K562 (cell line): ENCODE data around the gene KBTBD2. TPM values are rescaled to one million over a fixed set of nuclear protein-coding genes. Genes with fewer than 3 reads are reported as not detected.

Source experiments
- DIDO1 ChIP-seq: fragments of 450-650 bp; IDR thresholded peaks from 2 replicates; pipeline ENCODE4 v1.6.1; 2016; ENCODE audit warnings: low read depth, missing biosample characterization, missing genetic modification characterization
- EP400 ChIP-seq: fragments of 450-650 bp; IDR thresholded peaks from 2 replicates; pipeline ENCODE4 v1.6.1; 2017; ENCODE audit warnings: antibody characterized with exemption, mild to moderate bottlenecking, moderate library complexity
- ETV1 ChIP-seq: fragments of 450-650 bp; conservative IDR thresholded peaks from 2 replicates; pipeline ENCODE4 v1.6.1; 2016; ENCODE audit warnings: missing genetic modification characterization, control low read depth, low read depth, missing compliant biosample characterization
- FOXJ3 ChIP-seq: sonication (generic); formaldehyde crosslinking; IDR thresholded peaks from 2 replicates; pipeline ENCODE4 v1.4.0; 2020; ENCODE audit warnings: mild to moderate bottlenecking, missing genetic modification reagents
- HMG20B ChIP-seq: fragments of 250-450 bp; sonication (Bioruptor Pico); IDR thresholded peaks from 2 replicates; pipeline ENCODE4 v1.5.0; 2021; ENCODE audit warnings: mild to moderate bottlenecking
- HSF4 ChIP-seq: fragments of 250-450 bp; sonication (Bioruptor Pico); IDR thresholded peaks from 2 replicates; pipeline ENCODE4 v2.1.2; 2022; ENCODE audit warnings: mild to moderate bottlenecking, moderate library complexity, borderline replicate concordance
- MECOM ChIP-seq: fragments of 250-450 bp; sonication (Bioruptor Pico); IDR thresholded peaks from 2 replicates; pipeline ENCODE4 v1.8.0; 2022; ENCODE audit warnings: inconsistent platforms
- RAD51 ChIP-seq: fragments of 450-650 bp; IDR thresholded peaks from 2 replicates; pipeline ENCODE4 v1.7.1; 2016; ENCODE audit warnings: low read depth, mild to moderate bottlenecking, borderline replicate concordance
- SMARCB1 ChIP-seq: IDR thresholded peaks from 2 replicates; pipeline ENCODE4 v1.6.1; 2011; ENCODE audit warnings: improper control_type of control experiment, low read depth; ENCODE audit not compliant: insufficient read length
- ZC3H4 ChIP-seq: sonication (generic); formaldehyde crosslinking; IDR thresholded peaks from 2 replicates; pipeline ENCODE4 v1.9.0; 2021; ENCODE audit warnings: missing genetic modification reagents, borderline replicate concordance
- ZFX ChIP-seq: sonication (generic); formaldehyde crosslinking; IDR thresholded peaks from 2 replicates; pipeline ENCODE4 v1.8.0; 2022; ENCODE audit warnings: mild to moderate bottlenecking, missing genetic modification reagents, moderate library complexity
- polyA plus RNA-seq, 8 experiments: library from polyadenylated mRNA; depleted of rRNA in 4 of 8; stranded (reverse) in 5 of 8; unstranded in 3 of 8; fragments of >200 nt; fragmentation: Nextera tagmentation in 2 of 8; fragmentation: Illumina TruSeq in 1 of 8; extraction: Ambion mirVana in 2 of 8; extraction: Trizol in 1 of 8; gene quantifications; 2 replicates each; pipeline versions ENCODE4 v1.2.1 to v1.2.3, GENCODE V29; 2011 to 2014; ENCODE audit warnings: inconsistent platforms in 1 of 8, missing spikeins in 1 of 8
- total RNA-seq, 7 experiments: library from RNA; depleted of rRNA in 6 of 7; stranded (reverse); fragments of >200 nt in 6 of 7; fragmentation: Illumina TruSeq in 2 of 7; extraction: Trizol in 2 of 7; gene quantifications; 2 replicates each; pipeline versions ENCODE4 v1.2.1 to v1.2.3, GENCODE V29; 2011 to 2021; ENCODE audit warnings: low replicate concordance in 1 of 7
- TF ChIP-seq, protein P1 (sequence below): fragments of 450-650 bp; IDR thresholded peaks from 2 replicates; pipeline ENCODE4 v1.6.1; 2016; ENCODE audit warnings: mild to moderate bottlenecking
- TF ChIP-seq, protein P2 (sequence below): fragments of 450-650 bp; IDR thresholded peaks from 2 replicates; pipeline ENCODE4 v1.6.1; 2016; ENCODE audit warnings: mild to moderate bottlenecking, moderate library complexity
- TF ChIP-seq, protein P3 (sequence below): fragments of 250-450 bp; sonication (Bioruptor Pico); IDR thresholded peaks from 2 replicates; pipeline ENCODE4 v1.8.0; 2022; ENCODE audit warnings: moderate library complexity, mild to moderate bottlenecking, inconsistent platforms

The KBTBD2 gene
- total and polyA plus RNA-seq, 9 of the 15 experiments (the other 6 are each of a cell fraction or from before 2014, with no cell fraction given), result 22.8 to 62.2 (median 30.8) TPM

DNA sequence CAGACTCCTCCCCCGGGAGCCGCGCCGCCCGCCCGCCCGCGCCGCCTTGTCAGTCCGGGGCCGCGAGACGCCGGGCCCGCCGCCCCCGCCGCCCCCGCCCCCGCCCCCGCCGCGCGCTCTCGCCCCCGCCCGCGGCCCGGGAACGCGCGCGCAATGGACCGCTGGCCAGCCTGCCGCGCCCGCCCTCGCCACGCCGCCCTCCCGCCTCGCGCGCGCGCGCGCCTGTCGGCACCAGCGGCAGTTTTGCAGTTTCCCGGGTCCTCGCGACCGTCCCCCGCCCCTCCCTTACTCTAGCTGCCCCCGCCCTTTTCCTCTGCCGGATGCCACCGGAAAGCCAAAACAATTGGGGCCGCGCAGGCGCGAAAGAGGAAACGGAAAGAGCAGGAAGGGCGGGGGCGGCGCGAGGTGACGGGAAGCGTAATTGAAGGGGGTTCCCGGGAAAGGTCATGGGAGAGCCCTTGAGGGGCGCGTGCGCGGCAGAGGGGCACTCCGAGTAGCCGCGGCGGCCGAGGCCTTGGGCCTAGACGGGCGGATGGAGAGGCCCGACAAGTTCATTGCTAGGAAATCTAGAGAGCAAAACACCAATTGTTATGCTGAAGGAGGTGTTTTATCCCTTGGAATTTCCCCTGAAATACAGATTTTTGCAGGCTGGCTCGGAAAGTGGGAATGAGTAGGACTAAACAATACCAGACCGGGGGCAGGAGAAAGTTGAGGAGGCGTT lies 400 bp upstream of the KBTBD2 start (continued):
- TF ChIP-seq, protein P1, sequence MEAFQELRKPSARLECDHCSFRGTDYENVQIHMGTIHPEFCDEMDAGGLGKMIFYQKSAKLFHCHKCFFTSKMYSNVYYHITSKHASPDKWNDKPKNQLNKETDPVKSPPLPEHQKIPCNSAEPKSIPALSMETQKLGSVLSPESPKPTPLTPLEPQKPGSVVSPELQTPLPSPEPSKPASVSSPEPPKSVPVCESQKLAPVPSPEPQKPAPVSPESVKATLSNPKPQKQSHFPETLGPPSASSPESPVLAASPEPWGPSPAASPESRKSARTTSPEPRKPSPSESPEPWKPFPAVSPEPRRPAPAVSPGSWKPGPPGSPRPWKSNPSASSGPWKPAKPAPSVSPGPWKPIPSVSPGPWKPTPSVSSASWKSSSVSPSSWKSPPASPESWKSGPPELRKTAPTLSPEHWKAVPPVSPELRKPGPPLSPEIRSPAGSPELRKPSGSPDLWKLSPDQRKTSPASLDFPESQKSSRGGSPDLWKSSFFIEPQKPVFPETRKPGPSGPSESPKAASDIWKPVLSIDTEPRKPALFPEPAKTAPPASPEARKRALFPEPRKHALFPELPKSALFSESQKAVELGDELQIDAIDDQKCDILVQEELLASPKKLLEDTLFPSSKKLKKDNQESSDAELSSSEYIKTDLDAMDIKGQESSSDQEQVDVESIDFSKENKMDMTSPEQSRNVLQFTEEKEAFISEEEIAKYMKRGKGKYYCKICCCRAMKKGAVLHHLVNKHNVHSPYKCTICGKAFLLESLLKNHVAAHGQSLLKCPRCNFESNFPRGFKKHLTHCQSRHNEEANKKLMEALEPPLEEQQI, result no peak
- TF ChIP-seq ZFX (peak; percentile 92), HMG20B (CRISPR knock-in tag) (no peak), SMARCB1 (no peak), MECOM (CRISPR knock-in tag) (no peak), DIDO1 (tag) (no peak), ETV1 (tag) (peak; percentile 55), ZC3H4 (CRISPR knock-in tag) (no peak), HSF4 (no peak), FOXJ3 (CRISPR knock-in tag) (no peak), EP400 (peak; percentile 74), RAD51 (0 out of 2 replicates have a peak, but pooled peaks have one; percentile 13)
- TF ChIP-seq, protein P2, sequence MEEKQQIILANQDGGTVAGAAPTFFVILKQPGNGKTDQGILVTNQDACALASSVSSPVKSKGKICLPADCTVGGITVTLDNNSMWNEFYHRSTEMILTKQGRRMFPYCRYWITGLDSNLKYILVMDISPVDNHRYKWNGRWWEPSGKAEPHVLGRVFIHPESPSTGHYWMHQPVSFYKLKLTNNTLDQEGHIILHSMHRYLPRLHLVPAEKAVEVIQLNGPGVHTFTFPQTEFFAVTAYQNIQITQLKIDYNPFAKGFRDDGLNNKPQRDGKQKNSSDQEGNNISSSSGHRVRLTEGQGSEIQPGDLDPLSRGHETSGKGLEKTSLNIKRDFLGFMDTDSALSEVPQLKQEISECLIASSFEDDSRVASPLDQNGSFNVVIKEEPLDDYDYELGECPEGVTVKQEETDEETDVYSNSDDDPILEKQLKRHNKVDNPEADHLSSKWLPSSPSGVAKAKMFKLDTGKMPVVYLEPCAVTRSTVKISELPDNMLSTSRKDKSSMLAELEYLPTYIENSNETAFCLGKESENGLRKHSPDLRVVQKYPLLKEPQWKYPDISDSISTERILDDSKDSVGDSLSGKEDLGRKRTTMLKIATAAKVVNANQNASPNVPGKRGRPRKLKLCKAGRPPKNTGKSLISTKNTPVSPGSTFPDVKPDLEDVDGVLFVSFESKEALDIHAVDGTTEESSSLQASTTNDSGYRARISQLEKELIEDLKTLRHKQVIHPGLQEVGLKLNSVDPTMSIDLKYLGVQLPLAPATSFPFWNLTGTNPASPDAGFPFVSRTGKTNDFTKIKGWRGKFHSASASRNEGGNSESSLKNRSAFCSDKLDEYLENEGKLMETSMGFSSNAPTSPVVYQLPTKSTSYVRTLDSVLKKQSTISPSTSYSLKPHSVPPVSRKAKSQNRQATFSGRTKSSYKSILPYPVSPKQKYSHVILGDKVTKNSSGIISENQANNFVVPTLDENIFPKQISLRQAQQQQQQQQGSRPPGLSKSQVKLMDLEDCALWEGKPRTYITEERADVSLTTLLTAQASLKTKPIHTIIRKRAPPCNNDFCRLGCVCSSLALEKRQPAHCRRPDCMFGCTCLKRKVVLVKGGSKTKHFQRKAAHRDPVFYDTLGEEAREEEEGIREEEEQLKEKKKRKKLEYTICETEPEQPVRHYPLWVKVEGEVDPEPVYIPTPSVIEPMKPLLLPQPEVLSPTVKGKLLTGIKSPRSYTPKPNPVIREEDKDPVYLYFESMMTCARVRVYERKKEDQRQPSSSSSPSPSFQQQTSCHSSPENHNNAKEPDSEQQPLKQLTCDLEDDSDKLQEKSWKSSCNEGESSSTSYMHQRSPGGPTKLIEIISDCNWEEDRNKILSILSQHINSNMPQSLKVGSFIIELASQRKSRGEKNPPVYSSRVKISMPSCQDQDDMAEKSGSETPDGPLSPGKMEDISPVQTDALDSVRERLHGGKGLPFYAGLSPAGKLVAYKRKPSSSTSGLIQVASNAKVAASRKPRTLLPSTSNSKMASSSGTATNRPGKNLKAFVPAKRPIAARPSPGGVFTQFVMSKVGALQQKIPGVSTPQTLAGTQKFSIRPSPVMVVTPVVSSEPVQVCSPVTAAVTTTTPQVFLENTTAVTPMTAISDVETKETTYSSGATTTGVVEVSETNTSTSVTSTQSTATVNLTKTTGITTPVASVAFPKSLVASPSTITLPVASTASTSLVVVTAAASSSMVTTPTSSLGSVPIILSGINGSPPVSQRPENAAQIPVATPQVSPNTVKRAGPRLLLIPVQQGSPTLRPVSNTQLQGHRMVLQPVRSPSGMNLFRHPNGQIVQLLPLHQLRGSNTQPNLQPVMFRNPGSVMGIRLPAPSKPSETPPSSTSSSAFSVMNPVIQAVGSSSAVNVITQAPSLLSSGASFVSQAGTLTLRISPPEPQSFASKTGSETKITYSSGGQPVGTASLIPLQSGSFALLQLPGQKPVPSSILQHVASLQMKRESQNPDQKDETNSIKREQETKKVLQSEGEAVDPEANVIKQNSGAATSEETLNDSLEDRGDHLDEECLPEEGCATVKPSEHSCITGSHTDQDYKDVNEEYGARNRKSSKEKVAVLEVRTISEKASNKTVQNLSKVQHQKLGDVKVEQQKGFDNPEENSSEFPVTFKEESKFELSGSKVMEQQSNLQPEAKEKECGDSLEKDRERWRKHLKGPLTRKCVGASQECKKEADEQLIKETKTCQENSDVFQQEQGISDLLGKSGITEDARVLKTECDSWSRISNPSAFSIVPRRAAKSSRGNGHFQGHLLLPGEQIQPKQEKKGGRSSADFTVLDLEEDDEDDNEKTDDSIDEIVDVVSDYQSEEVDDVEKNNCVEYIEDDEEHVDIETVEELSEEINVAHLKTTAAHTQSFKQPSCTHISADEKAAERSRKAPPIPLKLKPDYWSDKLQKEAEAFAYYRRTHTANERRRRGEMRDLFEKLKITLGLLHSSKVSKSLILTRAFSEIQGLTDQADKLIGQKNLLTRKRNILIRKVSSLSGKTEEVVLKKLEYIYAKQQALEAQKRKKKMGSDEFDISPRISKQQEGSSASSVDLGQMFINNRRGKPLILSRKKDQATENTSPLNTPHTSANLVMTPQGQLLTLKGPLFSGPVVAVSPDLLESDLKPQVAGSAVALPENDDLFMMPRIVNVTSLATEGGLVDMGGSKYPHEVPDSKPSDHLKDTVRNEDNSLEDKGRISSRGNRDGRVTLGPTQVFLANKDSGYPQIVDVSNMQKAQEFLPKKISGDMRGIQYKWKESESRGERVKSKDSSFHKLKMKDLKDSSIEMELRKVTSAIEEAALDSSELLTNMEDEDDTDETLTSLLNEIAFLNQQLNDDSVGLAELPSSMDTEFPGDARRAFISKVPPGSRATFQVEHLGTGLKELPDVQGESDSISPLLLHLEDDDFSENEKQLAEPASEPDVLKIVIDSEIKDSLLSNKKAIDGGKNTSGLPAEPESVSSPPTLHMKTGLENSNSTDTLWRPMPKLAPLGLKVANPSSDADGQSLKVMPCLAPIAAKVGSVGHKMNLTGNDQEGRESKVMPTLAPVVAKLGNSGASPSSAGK, result peak; percentile 66; the same call in 1 of the 2 replicates
- TF ChIP-seq, protein P3, sequence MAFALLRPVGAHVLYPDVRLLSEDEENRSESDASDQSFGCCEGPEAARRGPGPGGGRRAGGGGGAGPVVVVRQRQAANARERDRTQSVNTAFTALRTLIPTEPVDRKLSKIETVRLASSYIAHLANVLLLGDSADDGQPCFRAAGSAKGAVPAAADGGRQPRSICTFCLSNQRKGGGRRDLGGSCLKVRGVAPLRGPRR (CRISPR knock-in tag), result no peak
